HG03565 (cell line): ENCODE results near the gene RELCH.

Source experiments
- ATAC-seq: cut with Tn5 transposase; IDR thresholded peaks from one replicate; pipeline ENCODE4 v1.9.1; 2021; ENCODE audit warnings: mild to moderate bottlenecking, moderate library complexity; ENCODE audit not compliant: unreplicated experiment

Gene RELCH

GRCh38 chr18:62323483-62324180, 136.6 kb downstream of the RELCH start:
- ATAC-seq: no peak

- no peak for ATAC-seq
Observed at GRCh38 chr18:62324181-62324828, 137.2 kb downstream of the RELCH start.

GRCh38 chr18:62324917-62325805, 138.1 kb downstream of the RELCH start, which contains the start of gene TNFRSF11A:
Gene TNFRSF11A (plus strand): TSS chr18:62325310. CDS start chr18:62325353, 43 bp downstream.
- ATAC-seq: peak; percentile 42

- ATAC-seq: no peak
Observed at GRCh38 chr18:62325806-62326645, 139.0 kb downstream of the RELCH start.

GRCh38 chr18:62326646-62327348, 139.7 kb downstream of the RELCH start:
- no peak for ATAC-seq

- no peak for ATAC-seq
Observed at GRCh38 chr18:62327977-62328376, 140.9 kb downstream of the RELCH start.

- no peak for ATAC-seq
Observed at GRCh38 chr18:62328586-62329525, 141.8 kb downstream of the RELCH start.

- ATAC-seq: no peak
Observed at GRCh38 chr18:62329691-62330454, 142.8 kb downstream of the RELCH start.

- ATAC-seq: no peak
Observed at GRCh38 chr18:62330650-62331049, 143.6 kb downstream of the RELCH start.

- no peak for ATAC-seq
Observed at GRCh38 chr18:62331581-62332356, 144.7 kb downstream of the RELCH start.

- ATAC-seq: no peak
Observed at GRCh38 chr18:62332431-62332830, 145.4 kb downstream of the RELCH start.

GRCh38 chr18:62332964-62333695, 146.1 kb downstream of the RELCH start:
- no peak for ATAC-seq

- no peak for ATAC-seq
Observed at GRCh38 chr18:62334120-62334519, 147.1 kb downstream of the RELCH start.

- ATAC-seq: no peak
Observed at GRCh38 chr18:62335494-62335893, 148.4 kb downstream of the RELCH start.

GRCh38 chr18:62336618-62337017, 149.6 kb downstream of the RELCH start:
- ATAC-seq: no peak

GRCh38 chr18:62337336-62337735, 150.3 kb downstream of the RELCH start:
- no peak for ATAC-seq
